ENCODE measurements around the gene CACNB2.

GRCh38 chr10:18134509-18134908, 5.7 kb upstream of the CACNB2 start:
- no peak for TF ChIP-seq CTCF (IDR thresholded peaks at IDR 0.05)
- no peak for TF ChIP-seq EZH2 (IDR thresholded peaks at IDR 0.05)

Measured in neural progenitor cell (in vitro differentiated cells).